Dedifferentiated amniotic fluid mesenchymal stem cell (primary cell): ENCODE measurements around the gene PHACTR2.

ENCODE experiments used
- DNase-seq: peaks from one replicate; pipeline ENCODE4 v3.0.0-alpha.2; 2016; ENCODE audit errors: extremely low spot score

Gene PHACTR2

DNA sequence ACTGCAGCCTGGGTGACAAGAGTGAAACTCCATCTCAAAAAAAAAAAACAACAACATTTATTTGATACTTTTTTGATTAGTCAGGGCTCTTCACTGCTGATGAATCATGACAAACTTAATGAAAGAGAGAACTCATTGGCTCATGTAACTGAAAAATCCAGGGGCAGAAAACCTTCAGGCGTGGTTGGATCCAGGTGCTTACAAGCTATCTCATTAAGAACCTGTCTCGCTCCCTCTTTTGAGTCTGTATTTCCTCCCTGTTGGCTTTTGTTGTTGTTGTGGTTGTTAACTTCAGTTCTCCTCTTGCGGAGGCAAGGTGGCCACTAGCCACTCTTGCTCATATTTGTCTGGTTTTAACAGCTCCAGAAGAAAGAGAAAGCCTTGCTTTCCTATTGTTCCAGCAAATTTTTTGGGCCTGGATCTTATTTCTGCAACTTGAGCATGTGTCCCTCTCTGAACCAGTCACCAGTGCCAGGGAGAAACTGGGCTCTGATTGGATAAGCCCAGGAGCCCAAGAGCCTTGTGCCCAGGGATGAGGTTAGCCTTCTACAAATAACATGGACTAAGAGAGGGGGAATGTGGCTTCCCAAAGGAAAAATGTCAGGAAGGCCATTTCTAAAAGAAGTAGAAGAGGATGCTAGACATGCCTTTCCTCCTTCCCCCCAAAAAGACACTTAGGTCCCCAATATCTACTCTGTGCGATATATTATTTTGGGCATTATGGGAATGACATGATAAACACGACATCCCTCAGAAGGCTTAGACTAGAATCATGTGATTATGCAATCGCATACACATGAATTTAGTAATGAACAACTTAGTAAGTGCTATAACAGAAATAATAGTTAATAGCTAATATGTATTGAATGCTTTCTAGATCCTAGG lies 64.5 kb downstream of the PHACTR2 start:
- DNase-seq, result no peak

DNA sequence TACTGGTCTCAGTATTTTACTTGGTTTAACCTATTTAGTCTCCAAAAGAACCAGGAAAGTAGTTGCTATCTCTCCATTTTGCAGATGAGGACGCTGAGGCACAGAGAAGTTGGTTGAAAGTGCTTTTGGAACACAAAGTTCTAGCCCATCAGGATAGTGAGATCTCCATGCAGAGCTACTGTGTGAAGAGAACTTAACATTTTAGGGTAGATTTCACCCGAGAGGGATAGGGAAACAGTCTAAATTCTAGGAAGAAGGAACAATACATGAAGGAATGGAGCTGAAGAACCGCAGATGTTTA lies 65.1 kb downstream of the PHACTR2 start:
- no peak for DNase-seq

DNA sequence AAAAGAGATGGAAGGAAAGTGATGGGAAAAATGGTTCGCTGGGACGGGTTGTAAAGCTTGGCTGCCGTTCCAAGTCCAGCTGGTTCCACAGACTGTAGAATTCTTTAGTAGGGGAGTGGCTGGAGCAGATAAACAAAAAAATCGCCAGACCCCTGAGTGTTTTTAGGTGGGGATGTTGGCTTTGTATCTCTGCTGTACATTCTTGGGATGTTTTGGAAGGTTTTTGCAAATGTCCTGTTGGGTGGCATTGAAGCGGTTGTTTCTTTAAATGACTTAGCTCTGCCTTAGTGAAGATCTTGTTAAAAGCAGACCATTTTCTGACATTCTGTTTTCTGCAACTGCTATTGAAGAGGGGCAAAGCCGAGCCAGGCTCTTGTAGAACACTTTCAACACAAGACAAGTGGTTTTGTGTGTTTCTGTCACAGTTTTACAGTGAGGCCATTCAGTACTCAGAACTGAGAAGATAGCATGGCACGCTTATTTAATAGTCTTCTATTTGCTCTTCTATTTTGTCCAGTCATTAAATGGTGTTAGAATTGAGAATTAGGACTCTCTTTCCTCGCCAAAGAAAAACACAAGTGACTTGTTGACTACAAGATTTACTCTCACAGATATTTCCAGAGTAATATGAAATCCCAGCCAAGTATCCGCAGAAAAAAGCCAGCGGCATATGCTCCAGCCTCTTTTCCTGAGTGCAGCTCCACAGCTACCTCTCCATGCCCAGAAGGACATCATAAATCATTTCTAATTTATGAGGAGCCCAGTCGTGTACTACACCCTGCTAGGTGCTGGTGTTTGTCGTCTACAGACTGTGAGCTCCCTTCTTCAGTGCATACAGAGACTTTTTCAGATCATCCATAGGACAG lies 65.8 kb downstream of the PHACTR2 start:
- DNase-seq, result no peak

DNA sequence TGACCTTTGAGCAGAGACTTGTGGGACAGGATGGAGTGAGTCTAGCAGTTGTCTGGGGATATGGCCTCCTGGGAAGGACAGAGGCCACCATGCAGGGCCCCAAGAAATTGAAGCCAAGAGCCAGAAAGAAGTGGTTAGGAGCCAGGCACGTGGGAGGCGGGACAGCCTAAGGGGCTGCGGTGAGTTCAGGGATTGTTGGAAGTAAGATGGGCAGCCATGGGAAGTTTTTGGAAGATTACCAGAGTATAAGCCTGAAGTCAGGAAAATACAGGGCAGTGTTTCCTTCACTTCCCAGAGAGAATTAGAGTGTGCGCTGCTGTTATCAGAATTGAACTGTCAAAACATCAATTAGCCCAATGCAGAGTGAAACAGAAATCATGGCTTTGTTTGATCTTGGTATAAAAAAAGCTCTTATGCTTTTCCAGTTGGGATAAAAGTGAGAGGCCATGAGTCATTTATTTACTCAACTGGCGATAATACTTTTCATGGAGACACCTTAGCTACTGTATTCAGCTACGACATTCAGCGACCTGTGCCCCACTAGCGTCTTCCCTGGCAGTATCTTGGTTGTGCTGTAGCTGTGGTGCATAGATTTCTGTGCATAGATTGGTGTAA lies 66.9 kb downstream of the PHACTR2 start:
- no peak for DNase-seq

DNA sequence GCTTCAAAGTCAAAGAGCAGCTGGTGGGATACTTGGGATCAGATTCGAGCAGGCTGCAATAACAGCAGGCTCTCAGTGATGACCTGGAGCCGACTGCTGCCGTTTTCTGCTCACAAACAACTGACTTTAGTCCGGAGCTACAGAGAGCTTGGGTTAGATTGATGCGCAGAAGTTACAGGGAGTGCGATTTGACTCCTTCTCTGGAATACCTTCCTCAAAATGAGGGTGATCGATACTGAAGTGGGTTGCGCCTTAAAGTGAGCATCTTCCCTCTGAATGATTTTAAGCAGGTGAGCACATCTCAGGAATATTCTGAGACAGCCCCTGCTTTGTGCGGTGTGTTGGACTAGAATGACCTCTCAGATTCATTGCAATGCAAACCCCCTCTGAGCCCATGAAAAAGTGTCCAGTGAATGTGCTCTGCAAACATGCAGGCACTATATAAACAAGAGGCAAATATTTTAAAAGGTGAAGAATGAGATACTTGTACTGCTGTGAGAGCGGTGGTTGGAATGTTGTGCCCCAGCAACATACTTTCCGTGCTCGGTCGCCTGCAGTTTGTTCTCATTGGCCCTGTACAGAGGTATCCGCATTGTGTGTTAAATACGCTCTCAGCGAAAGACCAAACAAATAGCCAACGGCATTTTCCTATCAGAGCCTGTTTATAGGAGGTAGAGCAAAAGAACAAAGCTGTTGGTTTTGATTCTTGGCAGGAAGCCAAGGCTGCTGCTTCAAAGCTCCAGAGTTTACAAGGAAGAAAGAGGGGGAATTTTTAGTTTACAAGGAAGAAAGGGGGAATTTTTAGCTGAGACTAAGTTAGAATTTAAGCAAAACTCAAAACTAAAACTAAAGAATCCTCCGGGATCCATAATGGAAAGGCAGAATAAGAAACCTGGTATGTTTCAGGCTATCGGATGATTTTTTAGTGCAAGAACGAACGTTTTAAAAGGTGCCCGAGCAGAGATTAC lies 67.7 kb downstream of the PHACTR2 start:
- peak; percentile 14 for DNase-seq

DNA sequence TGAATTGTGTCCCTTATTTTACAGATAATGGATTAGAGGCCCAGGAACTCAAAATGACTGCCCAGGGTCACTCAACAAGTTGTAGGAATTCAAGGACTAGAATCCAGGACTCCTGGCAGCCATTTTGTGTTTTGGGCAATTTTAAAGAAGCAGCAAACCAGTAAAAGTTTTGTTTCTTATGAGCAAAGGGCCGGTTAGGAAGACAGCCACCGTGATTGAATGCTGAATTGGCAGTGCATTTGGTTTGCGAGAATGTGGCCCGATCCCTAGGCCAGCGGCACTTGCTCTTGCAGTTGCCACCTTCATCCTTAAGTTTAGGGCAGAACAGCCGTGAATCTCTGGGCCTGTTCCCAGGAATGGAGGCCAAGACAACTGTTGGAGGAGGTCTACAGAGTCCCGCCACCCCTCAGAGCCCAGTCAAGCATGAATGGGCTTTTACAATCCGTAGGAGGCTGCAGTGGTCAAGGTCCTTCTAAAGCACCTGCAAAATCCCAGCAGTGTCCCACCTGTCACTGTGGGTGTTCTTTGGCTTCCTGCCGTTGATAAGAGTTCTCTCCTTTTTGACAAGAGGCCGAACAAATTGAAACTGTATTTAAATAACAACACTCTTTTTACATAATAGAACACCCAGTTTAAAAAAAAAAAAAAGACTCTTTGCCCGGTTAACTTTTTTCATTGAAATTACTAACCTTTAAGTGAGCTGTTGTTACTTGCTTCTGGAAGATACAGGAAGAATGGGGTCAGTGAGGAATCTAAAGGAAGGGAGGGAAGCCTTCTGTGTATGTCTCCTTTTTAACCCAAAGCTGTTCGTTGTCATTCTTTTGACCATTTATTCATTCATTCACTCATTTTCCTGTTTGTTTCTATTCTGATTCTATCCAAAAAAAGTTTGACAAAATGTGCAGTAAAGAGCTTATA lies 68.7 kb downstream of the PHACTR2 start:
- no peak for DNase-seq

DNA sequence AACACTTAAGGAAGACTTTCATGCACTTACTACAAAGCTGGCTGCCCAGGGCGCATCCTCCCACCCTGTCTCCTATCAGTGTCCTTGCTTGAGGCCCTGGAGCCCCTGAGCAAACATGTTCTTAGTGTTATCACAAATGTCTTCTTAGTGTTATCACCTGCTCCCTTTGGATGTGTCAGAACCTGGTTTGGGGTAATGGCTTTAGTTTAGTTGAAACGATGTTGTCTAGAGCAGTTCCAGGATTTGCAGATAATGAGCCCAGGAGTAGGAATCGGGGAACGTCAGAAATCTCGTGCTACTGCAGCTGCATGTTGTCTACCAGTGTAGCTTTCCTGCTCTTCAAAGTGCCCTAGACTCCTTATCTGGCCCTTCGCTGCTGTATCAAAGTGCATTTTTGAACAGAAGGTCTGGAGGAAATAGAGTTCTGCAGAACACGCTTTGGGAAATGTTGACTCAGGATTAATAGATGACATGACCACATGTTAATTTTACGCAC lies 69.6 kb downstream of the PHACTR2 start:
- DNase-seq, result no peak

DNA sequence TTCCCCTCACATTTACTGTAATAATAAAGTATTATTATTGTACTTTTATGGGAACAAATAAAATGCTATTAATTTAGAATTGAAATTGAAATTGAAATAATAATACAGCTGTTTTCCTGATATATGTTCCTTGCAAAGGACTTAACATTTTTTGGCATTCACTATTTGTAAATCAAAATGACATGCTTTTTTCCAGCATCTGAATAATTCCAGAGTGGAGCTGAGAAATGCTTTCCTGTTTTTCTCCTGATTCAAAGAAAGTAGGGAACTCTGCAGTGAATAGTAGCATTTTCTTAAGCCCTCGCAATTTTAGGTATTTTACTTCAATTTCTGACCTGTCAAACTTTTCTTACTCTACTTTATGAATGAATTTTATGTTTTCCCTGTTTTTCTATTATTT lies 72.1 kb downstream of the PHACTR2 start:
- no peak for DNase-seq

DNA sequence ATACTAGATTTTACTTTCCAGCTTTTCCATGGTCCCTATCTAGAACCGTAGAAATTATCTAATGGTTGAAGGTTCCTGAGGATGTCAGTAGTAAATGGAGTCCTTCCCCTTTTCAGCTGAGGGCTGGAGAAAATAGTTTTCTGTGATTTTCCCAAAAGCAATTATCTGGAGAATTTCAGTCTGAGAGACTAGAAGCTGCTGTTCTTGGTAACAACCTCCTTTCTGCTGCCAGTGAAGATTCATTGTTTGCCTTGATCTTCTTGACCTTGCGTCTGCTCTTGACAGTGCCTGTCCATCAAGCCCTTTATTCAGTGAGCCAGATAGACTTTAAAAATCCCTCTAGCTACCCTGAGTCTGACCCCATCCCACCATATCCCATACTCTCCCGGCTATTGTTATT lies 73.1 kb downstream of the PHACTR2 start:
- no peak for DNase-seq

DNA sequence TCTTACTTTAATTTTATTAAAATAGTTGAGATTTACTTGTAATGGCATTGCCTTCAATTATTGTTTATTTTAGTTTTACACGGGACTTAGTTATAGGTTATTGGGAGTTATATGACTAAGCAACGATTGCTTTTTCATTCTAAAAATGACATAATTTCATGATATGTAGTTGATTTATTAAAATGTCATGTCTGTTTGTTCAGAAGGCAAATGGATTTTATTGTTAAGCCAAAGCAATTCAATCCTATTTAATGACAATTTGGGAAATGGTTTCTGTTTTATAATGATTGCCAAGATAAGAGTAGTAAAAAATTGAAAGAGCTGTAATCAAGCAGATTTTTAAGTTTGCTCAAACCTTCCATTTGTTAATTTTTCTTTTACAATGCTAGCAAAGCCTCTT lies 74.7 kb downstream of the PHACTR2 start:
- no peak for DNase-seq

DNA sequence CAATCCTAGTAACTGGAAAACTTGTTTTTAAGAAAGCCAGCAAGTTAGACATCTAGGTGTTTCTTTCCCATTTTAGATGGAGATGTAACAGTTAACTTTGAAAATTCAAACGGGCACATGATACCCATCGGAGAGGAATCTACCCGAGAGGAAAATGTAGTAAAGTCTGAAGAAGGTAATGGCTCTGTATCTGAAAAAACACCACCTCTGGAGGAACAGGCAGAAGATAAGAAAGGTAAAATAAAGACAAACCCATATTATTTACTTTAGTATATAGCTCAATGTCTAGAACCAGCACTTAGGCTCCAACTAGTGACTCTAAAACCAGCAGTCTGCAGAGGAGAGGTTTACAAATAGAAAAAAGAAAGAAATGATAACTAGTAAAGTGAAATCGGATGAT lies 75.9 kb downstream of the PHACTR2 start:
- DNase-seq, result no peak

DNA sequence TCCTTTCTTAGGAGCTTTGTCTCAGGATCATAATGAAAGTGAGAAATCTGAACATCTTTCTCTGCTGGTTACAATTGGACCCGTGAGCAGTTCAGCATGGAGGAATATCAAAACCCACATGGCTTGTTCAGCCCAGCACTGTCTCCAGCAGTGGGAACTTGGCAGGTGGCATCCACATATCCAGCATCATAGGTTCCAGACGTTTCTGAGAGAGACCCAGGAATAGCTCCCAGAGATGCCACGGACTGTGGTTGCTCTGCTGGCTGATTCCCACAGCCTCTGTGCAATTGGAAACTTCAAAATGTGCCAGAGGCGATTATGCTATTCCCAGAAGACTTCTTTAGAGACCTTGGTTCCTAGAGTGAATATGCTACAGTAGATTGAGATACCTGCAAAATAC lies 76.4 kb downstream of the PHACTR2 start:
- DNase-seq, result no peak

DNA sequence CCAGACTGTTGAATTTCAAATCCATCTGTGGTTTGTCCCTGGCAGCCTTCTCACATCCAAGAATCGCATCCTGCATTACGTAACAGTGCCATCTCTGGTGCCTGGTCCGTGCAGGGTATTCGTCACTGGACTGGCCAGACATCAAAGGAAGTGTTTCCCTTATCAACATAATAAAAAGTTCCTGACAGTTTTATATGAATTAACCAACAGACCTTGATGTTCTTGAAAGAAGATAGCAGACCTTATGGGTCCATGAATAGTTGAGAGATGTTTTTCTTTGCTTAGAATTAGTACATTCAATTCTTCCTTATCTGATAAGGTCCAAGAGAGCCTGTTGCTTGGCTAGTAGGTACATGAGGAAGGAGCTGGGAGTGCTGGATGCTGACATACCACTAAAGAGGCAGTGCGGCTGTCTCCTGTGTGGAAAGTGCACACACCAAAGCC lies 77.6 kb downstream of the PHACTR2 start:
- DNase-seq, result no peak

DNA sequence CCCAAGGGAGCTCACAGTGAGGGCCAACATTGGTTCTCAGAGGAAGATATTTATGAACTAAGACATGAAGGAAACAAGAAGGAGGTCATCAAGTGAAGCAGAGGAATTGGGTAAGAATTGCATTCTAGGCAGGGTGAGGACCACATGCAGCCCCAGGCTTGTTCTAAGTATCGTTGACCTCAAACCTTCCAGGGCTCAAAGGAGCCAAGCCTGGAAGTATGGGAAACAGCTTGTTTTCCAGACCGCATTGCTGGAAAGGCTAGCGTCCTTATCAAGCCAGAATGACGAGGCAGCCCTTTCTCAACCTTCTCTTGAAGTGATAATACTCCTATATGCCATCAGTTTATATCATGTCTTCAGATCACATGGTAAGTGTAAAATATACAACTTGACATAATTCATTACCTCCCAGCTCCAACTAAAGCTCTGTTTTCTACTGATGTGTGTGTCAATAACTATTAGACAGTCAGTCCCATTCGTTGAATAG lies 79.6 kb downstream of the PHACTR2 start:
- DNase-seq, result no peak

DNA sequence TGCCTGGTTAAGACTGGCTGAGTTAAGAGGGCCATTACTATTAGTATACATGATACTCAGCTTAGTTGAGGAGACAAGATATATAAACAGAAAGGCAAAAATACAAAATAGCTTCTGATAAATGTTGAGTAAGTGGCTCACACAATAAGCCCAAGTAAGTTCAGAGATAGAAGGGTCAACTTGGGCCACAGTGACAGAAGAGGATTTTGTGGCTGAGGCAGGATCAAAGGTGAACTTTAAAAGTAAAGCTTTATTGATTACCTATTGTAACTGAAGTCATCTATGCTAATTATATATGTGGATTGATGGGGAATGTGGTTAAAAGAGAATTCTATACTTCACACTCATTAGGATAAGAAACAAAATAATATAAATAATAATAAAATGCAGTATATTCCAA lies 80.8 kb downstream of the PHACTR2 start:
- no peak for DNase-seq

DNA sequence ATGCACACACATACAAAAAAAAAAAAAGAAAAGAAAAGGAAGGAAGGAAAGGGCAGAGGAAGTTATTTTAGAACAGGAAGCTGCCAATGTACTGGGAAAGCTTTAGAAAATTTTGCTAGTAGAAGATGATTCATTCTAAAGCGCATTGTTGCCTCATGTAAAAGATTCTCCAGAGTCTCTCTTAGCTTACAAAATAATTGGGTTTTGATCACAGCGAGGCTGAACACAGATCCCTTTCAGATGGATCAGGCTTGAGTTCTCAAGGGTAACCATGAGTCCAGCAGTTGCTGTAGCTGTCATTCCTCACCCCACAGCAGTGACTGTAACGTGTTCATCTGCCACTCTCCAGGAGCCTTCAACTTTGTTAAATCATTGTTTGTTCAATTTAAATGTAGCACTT lies 81.9 kb downstream of the PHACTR2 start:
- DNase-seq, result no peak

DNA sequence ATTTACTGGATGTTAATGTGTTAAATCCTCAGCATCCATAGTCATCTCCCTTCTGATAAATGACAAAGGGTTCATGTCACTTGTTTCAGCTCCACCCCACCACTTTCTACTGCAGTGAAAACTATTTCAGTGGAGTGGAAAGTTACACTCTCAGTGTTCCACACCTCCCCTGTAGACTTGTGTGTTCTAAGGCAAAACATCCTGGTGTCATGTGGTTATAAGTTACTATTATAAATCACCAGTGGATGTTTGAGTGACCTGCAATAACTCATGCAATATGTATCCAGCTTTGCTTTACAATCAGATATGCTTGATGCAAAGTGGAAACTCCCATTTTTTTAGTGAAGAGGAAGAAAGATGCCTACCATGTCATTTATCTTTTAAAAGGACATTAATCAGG lies 83.3 kb downstream of the PHACTR2 start:
- DNase-seq, result no peak

DNA sequence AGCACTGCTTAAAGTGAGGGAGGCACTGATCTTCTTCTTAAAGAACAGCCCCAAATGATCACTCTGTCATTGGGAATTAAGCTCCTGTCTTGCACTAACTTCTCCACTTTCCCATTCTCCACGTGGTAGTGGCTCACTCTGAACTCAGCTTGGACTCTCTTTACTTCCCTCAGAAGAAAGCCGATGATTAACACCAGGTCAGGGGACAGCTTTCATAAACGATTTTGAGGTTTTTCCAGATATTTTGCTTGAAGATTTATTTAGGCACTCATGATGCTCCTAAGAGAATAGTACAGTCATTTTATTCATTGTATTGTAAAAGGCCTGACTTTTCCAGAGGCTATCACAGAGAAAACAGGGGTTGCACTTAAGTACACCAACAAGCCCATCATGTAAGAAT lies 84.4 kb downstream of the PHACTR2 start:
- DNase-seq, result no peak

DNA sequence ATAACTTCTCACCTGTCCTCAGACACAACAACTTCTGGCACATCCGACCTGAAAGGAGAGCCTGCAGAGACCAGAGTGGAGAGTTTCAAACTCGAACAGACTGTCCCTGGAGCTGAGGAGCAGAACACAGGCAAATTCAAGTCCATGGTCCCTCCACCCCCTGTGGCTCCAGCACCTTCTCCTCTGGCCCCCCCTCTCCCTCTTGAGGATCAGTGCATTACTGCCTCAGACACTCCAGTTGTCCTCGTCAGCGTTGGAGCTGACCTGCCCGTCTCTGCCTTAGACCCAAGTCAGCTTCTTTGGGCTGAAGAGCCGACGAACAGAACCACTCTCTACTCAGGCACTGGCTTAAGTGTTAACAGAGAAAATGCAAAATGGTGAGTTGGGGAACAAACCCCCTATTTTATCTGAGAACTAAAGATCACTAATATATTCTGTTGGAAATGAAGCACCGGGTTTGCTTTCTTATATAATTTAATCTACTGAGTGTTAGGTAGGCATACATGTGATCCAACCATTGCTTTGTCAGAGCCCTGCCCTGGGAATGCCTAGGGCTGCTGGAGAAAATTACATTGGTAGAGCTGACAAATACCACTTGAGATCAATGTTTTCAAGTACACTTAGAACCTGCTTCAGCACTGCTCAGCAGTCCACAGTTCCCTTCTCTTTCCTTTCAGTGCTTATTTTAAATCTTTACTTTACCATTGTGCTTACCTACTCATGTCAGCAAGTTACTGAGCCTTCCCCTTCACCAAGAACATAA lies 87.8 kb downstream of the PHACTR2 start:
- DNase-seq, result no peak
